HG03558 (cell line): ENCODE results near the gene MC5R.
"Not testable (repeated sequence)": the region's sequence is repeated elsewhere in the genome, so short reads cannot be mapped to it uniquely, and the experiment has no call there.

Experiments used
- ATAC-seq: cut with Tn5 transposase; IDR thresholded peaks from one replicate; pipeline ENCODE4 v1.9.1; 2021; ENCODE audit warnings: moderate number of reproducible peaks; ENCODE audit not compliant: unreplicated experiment; ENCODE audit errors: extremely low read depth

Gene MC5R

DNA sequence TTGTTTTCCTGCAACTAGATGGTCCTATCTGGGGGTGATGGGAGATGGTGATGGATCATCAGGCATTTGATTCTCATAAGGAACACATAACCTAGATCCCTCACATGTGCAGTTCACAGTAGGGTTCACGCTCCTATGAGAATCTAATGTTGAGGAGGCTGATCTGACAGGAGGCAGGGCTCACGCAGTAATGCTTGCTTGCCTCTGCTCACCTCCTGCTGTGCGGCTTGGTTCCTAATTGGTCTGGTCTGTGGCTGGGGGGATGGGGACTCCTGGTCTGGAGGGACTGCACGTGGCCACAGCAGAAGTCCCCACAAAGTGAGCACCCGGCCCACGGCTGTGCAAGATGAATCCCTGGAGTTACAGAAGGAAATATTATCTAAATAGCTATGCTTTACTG lies 11.3 kb downstream of the MC5R start:
- ATAC-seq: no peak

DNA sequence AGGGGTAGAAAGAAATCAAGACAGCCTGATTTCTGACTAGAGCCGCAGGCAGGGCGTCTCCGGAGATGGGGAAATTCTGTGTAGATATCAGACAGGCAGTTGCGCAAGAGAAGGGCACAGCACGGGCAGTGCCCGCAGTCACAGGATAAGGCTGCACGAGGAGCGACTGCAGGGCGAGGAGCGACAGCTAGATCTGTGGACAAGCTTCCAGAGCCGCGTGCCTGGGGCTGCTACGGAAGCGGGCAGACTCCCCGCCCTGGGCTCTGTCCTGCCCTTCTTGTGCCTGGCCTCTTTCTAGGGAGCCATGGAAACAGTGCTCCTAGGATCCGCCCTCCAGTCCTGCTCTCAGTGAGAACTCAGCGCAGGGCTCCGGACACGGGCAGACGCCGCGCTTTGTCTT lies 12.6 kb downstream of the MC5R start:
- no peak for ATAC-seq

DNA sequence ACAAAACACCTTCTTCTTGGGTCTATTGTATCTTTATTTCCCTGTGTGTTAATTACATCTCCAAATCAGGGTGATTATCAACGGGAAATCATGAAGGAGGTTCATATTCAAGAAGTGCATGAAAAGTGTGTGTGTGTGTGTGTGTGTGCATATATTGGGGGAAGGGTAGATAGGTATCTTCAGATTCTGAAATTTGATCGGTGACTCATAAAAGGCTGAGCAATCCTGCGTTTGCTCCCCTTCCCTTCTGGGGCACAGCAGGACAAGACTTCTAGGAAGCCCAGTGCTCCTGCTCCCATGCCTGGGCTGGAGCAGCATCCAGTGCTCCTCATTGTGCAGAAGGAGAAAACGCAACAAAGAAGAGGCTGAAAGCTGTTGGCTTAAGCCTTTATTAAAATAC lies 25.8 kb downstream of the MC5R start:
- no peak for ATAC-seq

DNA sequence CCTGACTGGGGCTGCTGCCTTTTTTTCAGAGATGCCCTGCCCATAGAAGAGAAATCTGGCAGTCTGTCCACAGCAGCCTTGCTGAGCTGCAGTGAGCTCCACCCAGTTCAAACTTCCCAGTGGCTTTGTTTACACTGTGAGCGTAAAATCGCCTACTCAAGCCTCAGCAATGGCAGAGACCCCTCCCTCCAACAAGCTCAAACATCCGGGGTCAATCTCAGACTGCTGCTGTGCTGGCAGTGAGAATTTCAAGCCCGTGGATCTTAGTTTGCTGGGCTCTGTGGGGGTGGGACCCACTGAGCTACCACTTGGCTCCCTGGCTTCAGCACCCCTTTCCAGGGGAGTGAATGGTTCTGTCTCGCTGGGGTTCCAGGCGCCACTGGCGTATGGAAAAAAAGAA lies 38.9 kb downstream of the MC5R start:
- ATAC-seq: not testable (repeated sequence)

DNA sequence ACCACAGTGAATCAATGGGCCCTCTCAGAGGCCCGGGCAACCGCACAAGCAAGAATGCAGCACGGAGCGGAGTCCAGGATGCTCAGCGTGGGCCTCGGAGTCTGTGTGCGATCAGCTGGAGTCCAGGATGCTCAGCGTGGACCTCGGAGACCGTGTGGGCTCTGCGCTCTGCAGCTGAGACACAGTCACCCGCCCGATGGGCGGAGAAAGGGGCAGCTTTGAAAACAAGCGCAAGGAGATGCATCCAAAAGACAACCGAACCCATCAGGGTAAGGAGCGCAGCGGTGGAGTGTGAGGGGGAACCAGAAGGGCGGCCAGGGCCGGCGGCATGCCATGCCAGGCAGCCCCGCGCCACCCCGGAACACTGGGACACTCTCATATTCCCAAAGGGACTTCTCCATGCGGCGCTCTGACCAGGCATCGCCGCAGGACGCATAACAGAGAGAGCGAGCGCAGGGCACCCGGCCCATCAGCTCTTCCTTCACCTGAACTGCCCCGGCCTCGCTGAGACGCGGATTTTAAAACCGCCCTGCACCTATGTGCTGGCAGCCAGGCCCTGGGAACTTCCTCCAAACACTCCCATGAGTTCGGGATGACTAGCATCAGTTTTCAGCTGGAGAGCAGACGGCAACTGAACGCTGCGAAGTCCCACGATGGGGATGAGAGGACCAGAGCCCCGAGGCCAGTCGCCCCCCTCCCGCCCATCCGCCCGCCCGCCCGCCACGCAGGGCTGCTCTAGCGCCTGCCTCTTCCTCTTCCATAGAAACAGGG lies 44.7 kb downstream of the MC5R start:
- no peak for ATAC-seq

DNA sequence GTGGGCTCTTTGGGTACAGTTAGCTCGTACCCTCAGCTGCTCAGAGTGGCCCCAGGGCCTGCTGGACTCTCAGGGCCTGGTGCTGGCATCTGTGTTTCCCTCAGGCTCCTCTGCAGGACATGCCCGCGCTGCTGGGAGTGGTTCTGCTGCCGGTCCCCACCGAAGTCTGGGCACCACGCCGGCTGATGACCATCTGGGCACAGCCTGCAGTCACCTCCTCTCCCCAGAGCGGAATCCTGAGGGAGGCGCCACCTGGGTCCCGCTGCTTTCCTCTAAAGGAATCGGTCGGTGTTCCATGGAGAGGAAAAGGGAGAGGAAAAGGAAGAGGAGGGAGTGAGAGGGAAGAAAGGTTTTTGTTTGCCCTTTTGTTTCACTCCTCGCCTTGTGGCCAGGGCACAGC lies 47.8 kb downstream of the MC5R start:
- ATAC-seq: no peak

DNA sequence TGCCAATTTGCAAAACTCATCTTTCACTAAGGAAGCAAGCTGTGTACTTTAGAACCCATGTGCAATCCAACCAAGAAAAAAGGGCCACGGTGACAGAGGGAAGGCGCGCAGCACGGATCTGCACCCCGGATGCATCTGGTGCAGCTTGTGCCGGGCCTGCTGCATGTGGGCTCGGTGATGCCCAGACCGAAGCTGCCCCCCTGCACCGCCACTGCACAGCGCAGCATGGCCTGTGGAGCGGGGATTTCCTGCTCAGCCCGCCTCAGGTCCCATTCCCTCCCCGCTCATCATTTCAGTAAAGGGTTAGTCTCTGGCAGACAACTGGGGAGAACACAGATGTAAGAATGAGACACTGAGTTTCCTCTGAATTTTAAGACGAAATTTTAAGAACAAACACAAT lies 48.4 kb downstream of the MC5R start:
- no peak for ATAC-seq

DNA sequence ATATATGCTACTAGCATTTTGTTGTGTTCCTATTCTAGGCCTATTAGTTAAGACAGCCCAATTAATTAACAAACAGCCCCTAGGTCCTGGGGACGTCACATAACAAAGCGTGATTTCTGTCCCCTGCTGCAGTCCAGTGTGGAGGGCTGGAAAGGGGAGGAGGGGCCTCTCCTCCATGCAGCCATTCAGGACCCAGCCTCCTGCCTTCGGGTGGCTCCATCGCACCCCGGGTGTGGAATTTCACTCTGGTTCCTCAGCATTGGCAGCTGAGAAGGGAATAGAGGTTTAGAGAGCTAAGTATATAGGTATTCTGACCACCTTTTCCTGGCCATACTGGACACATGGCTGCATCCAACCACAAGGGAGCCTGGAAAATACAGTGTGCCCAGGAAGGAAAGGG lies 49.0 kb downstream of the MC5R start:
- no peak for ATAC-seq

DNA sequence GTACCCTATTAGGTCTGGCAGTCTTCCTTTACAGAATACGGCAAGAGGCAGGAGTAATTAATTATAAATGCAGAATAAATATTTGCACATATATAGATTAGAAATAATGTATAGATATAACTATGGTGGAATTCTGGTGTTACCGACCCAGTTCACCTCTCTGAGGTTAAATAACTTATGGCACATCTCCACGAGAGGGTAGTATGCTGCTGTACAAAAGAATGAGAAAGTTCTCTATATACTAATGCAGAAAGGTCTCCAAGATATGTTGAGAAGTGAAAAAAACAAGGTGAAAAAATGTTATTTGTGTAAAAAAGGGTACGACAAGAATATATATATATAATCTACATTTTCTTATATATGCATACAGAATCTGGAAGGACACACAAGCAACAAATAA lies 50.6 kb downstream of the MC5R start:
- ATAC-seq: no peak
